GM19035 (cell line): ENCODE data around the gene ZFAND2A.
A peak's percentile ranks its signal among the peaks of the same experiment; 100 is the strongest.
"Not testable (repeated sequence)": the region's sequence is repeated elsewhere in the genome, so short reads cannot be mapped to it uniquely, and the experiment has no call there.

Source experiments
- ATAC-seq: cut with Tn5 transposase; IDR thresholded peaks from one replicate; pipeline ENCODE4 v1.9.1; 2021; ENCODE audit not compliant: unreplicated experiment

Gene ZFAND2A

GRCh38 chr7:1175597-1175966, 15.6 kb upstream of the ZFAND2A start:
- ATAC-seq, result no peak

GRCh38 chr7:1174881-1175596, 15.0 kb upstream of the ZFAND2A start:
- no peak for ATAC-seq

- ATAC-seq, result no peak
Measured at GRCh38 chr7:1174002-1174401, 14.0 kb upstream of the ZFAND2A start.

- ATAC-seq, result no peak
Measured at GRCh38 chr7:1172666-1173523, 12.9 kb upstream of the ZFAND2A start.

GRCh38 chr7:1171516-1171915, 11.5 kb upstream of the ZFAND2A start:
- ATAC-seq, result not testable (repeated sequence)

- ATAC-seq, result no peak
Measured at GRCh38 chr7:1170741-1171501, 10.9 kb upstream of the ZFAND2A start.

GRCh38 chr7:1169409-1170368, 9.7 kb upstream of the ZFAND2A start:
- ATAC-seq, result peak; percentile 84

GRCh38 chr7:1168422-1168821, 8.4 kb upstream of the ZFAND2A start:
- no peak for ATAC-seq

GRCh38 chr7:1164436-1164835, 4.4 kb upstream of the ZFAND2A start:
- no peak for ATAC-seq

- ATAC-seq, result no peak
Measured at GRCh38 chr7:1163121-1163520, 3.1 kb upstream of the ZFAND2A start.

- peak; percentile 27 for ATAC-seq
Measured at GRCh38 chr7:1160670-1161021, 650 bp upstream of the ZFAND2A start.

GRCh38 chr7:1159231-1159630, 765 bp downstream of the ZFAND2A start:
- ATAC-seq, result not testable (repeated sequence)

GRCh38 chr7:1158203-1159126, 1.5 kb downstream of the ZFAND2A start:
- ATAC-seq, result no peak

GRCh38 chr7:1156782-1157535, 3.0 kb downstream of the ZFAND2A start:
- no peak for ATAC-seq

- not testable (repeated sequence) for ATAC-seq
Measured at GRCh38 chr7:1155818-1156781, 3.9 kb downstream of the ZFAND2A start.

- ATAC-seq, result no peak
Measured at GRCh38 chr7:1154172-1154739, 5.7 kb downstream of the ZFAND2A start.

- ATAC-seq, result no peak
Measured at GRCh38 chr7:1152492-1152891, 7.5 kb downstream of the ZFAND2A start.
